GM23338 (cell line): Measurements from ENCODE around the gene UMODL1. TPM values are rescaled to one million over a fixed set of nuclear protein-coding genes. Genes with fewer than 3 reads are reported as not detected.

ENCODE experiments used
- ATAC-seq: fragments of 200-7000 bp; cut with Tn5 transposase; 3 replicates; pipeline ENCODE4 v1.9.1; 2020
- DNase-seq: peaks from one replicate; pipeline ENCODE4 v3.0.0-alpha.2; 2015; ENCODE audit warnings: low spot score
- H2AFZ ChIP-seq: fragments of 200-600 bp; sonication (generic); 2 replicates; pipeline ENCODE4 v1.8.0; 2016; ENCODE audit warnings: antibody characterized with exemption, mild to moderate bottlenecking, moderate library complexity
- H3F3A ChIP-seq: fragments of 200-600 bp; sonication (generic); replicated peaks from 2 replicates; pipeline ENCODE4 v1.8.0; 2017; ENCODE audit warnings: antibody characterized with exemption, mixed run types, low read depth
- H3K27ac ChIP-seq: fragments of 200-600 bp; sonication (generic); 2 replicates; pipeline ENCODE4 v1.6.1; 2016; ENCODE audit warnings: low read depth
- H3K27me3 ChIP-seq: fragments of 200-600 bp; sonication (generic); 2 replicates; pipeline ENCODE4 v1.8.0; 2016; ENCODE audit warnings: mild to moderate bottlenecking, mixed run types, moderate library complexity; ENCODE audit not compliant: insufficient read depth
- H3K36me3 ChIP-seq: fragments of 200-600 bp; sonication (generic); 2 replicates; pipeline ENCODE4 v1.8.0; 2016; ENCODE audit warnings: mild to moderate bottlenecking; ENCODE audit not compliant: insufficient read depth
- H3K4me1 ChIP-seq: fragments of 200-600 bp; sonication (generic); 2 replicates; pipeline ENCODE4 v1.8.0; 2016; ENCODE audit warnings: mild to moderate bottlenecking, moderate library complexity; ENCODE audit not compliant: insufficient read depth
- H3K4me2 ChIP-seq: fragments of 200-600 bp; sonication (generic); 2 replicates; pipeline ENCODE4 v1.7.1; 2017; ENCODE audit warnings: mixed run types
- H3K4me3 ChIP-seq: fragments of 200-600 bp; sonication (generic); 2 replicates; pipeline ENCODE4 v1.6.1; 2016; ENCODE audit warnings: mixed run types
- H3K79me2 ChIP-seq: fragments of 200-600 bp; sonication (generic); replicated peaks from 2 replicates; pipeline ENCODE4 v1.8.0; 2017; ENCODE audit warnings: mild to moderate bottlenecking; ENCODE audit not compliant: insufficient read depth
- H3K9me2 ChIP-seq: fragments of 200-600 bp; sonication (generic); 2 replicates; pipeline ENCODE4 v1.8.0; 2017; ENCODE audit not compliant: insufficient read depth
- H4K20me1 ChIP-seq: fragments of 200-600 bp; sonication (generic); replicated peaks from 2 replicates; pipeline ENCODE4 v1.8.0; 2017; ENCODE audit warnings: mild to moderate bottlenecking; ENCODE audit not compliant: insufficient read depth
- H3K27ac Mint-ChIP-seq: 2 replicates; pipeline ENCODE4 v1.8.0; 2020; ENCODE audit warnings: inconsistent platforms, mild to moderate bottlenecking, moderate library complexity, mixed read lengths
- H3K27me3 Mint-ChIP-seq: 3 replicates; pipeline ENCODE4 v1.8.0; 2022; ENCODE audit warnings: low read depth, mild to moderate bottlenecking, moderate library complexity, mixed read lengths, inconsistent platforms; ENCODE audit not compliant: insufficient read depth, poor library complexity
- H3K36me3 Mint-ChIP-seq: 3 replicates; pipeline ENCODE4 v1.8.0; 2021; ENCODE audit warnings: low read depth, mild to moderate bottlenecking, inconsistent platforms, moderate library complexity, mixed read lengths
- H3K4me1 Mint-ChIP-seq: 3 replicates; pipeline ENCODE4 v1.8.0; 2020; ENCODE audit warnings: mild to moderate bottlenecking, inconsistent platforms, mixed read lengths
- H3K4me3 Mint-ChIP-seq: 3 replicates; pipeline ENCODE4 v1.8.0; 2021; ENCODE audit warnings: moderate library complexity, mild to moderate bottlenecking, inconsistent platforms, mixed read lengths
- H3K9me3 Mint-ChIP-seq: 3 replicates; pipeline ENCODE4 v1.8.0; 2020; ENCODE audit warnings: moderate library complexity, mild to moderate bottlenecking, inconsistent platforms, mixed read lengths
- ZNF331 ChIP-seq: fragments of 250-450 bp; sonication (Bioruptor Pico); IDR thresholded peaks from 2 replicates; pipeline ENCODE4 v1.5.0; 2020; ENCODE audit warnings: low read depth, mild to moderate bottlenecking, moderate library complexity
- polyA plus RNA-seq: library from polyadenylated mRNA; unstranded; fragments of >200 nt; fragmentation: Nextera tagmentation; extraction: Ambion mirVana; gene quantifications from 2 replicates; pipeline ENCODE4 v1.2.1, GENCODE V29; 2016
- total RNA-seq: library from RNA; depleted of rRNA; stranded (reverse); fragments of >200 nt; shearing (Covaris generic); gene quantifications from 2 replicates; pipeline ENCODE4 v1.2.3, GENCODE V29; 2014
- TF ChIP-seq, protein P1 (sequence below), 2 experiments: fragments of 200-600 bp in 1 of 2; sonication (generic) in 1 of 2; conservative IDR thresholded peaks; 2 replicates each; pipeline versions ENCODE4 v1.5.1 to v1.6.1; 2016 to 2017; ENCODE audit warnings: antibody characterized with exemption in 2 of 2, low read depth in 2 of 2, mild to moderate bottlenecking in 2 of 2, moderate library complexity in 1 of 2
- TF ChIP-seq, protein P2 (sequence below): IDR thresholded peaks from 2 replicates; pipeline ENCODE4 v1.6.1; 2016; ENCODE audit warnings: antibody characterized with exemption
- TF ChIP-seq, protein P3 (sequence below): IDR thresholded peaks from one replicate; pipeline ENCODE4 v1.6.1; 2018; ENCODE audit warnings: antibody characterized with exemption; ENCODE audit not compliant: unreplicated experiment
- TF ChIP-seq, protein P4 (sequence below): fragments of 250-450 bp; sonication (Bioruptor Pico); IDR thresholded peaks from 2 replicates; pipeline ENCODE4 v1.5.0; 2020; ENCODE audit warnings: mild to moderate bottlenecking, moderate library complexity

The UMODL1 gene
- total and polyA plus RNA-seq, 2 experiments from 2014 or later: not detected

DNA sequence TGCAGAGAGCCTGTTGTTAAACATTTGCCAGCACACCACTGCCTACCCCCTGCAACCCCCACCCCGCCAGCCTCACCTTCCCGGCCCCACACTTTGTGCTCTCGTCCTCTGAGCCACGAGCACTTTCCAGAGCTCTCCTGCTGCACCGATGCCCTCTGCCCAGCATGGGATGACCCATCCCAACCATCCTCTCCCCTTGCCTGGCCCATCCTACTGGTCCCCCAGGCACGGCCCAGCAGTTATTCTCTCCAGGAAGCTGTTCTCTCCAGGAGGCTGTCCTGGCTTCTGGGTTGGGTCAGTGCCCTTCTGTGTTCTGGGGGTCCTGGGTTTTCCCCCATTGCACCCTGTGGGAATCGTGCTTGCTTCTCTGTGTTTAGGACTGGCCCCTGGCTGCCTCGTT, 87.7 kb downstream of the UMODL1 start (continued):
- TF ChIP-seq, protein P1, sequence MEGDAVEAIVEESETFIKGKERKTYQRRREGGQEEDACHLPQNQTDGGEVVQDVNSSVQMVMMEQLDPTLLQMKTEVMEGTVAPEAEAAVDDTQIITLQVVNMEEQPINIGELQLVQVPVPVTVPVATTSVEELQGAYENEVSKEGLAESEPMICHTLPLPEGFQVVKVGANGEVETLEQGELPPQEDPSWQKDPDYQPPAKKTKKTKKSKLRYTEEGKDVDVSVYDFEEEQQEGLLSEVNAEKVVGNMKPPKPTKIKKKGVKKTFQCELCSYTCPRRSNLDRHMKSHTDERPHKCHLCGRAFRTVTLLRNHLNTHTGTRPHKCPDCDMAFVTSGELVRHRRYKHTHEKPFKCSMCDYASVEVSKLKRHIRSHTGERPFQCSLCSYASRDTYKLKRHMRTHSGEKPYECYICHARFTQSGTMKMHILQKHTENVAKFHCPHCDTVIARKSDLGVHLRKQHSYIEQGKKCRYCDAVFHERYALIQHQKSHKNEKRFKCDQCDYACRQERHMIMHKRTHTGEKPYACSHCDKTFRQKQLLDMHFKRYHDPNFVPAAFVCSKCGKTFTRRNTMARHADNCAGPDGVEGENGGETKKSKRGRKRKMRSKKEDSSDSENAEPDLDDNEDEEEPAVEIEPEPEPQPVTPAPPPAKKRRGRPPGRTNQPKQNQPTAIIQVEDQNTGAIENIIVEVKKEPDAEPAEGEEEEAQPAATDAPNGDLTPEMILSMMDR (conservative IDR thresholded peaks at IDR 0.05; ENCODE audit: low read depth in 2 of 2): no peak
- TF ChIP-seq ZNF331 (CRISPR knock-in tag): no peak
- TF ChIP-seq, protein P2, sequence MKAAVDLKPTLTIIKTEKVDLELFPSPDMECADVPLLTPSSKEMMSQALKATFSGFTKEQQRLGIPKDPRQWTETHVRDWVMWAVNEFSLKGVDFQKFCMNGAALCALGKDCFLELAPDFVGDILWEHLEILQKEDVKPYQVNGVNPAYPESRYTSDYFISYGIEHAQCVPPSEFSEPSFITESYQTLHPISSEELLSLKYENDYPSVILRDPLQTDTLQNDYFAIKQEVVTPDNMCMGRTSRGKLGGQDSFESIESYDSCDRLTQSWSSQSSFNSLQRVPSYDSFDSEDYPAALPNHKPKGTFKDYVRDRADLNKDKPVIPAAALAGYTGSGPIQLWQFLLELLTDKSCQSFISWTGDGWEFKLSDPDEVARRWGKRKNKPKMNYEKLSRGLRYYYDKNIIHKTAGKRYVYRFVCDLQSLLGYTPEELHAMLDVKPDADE: no peak
- TF ChIP-seq, protein P3, sequence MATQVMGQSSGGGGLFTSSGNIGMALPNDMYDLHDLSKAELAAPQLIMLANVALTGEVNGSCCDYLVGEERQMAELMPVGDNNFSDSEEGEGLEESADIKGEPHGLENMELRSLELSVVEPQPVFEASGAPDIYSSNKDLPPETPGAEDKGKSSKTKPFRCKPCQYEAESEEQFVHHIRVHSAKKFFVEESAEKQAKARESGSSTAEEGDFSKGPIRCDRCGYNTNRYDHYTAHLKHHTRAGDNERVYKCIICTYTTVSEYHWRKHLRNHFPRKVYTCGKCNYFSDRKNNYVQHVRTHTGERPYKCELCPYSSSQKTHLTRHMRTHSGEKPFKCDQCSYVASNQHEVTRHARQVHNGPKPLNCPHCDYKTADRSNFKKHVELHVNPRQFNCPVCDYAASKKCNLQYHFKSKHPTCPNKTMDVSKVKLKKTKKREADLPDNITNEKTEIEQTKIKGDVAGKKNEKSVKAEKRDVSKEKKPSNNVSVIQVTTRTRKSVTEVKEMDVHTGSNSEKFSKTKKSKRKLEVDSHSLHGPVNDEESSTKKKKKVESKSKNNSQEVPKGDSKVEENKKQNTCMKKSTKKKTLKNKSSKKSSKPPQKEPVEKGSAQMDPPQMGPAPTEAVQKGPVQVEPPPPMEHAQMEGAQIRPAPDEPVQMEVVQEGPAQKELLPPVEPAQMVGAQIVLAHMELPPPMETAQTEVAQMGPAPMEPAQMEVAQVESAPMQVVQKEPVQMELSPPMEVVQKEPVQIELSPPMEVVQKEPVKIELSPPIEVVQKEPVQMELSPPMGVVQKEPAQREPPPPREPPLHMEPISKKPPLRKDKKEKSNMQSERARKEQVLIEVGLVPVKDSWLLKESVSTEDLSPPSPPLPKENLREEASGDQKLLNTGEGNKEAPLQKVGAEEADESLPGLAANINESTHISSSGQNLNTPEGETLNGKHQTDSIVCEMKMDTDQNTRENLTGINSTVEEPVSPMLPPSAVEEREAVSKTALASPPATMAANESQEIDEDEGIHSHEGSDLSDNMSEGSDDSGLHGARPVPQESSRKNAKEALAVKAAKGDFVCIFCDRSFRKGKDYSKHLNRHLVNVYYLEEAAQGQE: no peak

DNA sequence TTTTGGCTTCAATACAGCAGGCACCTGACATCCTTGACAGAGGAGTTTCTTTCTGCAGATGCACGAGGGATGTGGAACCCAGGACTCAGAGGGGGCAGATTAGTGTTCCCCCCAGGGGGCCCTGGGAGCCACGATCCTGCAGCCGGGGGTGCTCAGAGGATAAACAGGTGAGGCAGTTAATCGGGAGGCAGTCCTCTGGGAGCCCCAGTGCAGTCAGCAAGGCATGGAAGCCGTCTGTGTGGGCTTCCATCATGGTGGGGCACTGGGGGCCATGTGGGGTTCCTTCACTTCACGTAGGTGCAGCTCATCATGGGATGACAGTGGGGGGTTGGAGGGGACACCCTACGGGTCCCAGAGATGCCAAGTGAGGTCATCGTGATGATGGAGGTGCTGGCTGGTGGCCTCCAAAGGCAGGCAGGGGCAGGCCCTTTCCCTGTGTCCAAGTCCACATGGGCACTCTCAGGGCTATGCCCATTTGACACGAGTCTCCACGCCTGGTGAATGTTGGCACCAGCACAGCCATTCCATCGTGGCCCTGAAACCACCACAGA, 88.5 kb downstream of the UMODL1 start:
- H3K9me3 Mint-ChIP-seq: no peaks in the 10 kb centered on the region
- Histone ChIP-seq H2AFZ (no peak overlapping the region), H3K27ac (no peak overlapping the region), H3F3A (no peaks in the 10 kb centered on the region), H4K20me1 (no peaks in the 10 kb centered on the region), H3K9me2 (no peaks in the 10 kb centered on the region), H3K27me3 (no peaks in the 10 kb centered on the region), H3K4me3 (no peak overlapping the region), H3K36me3 (no peaks in the 10 kb centered on the region), H3K4me2 (no peak overlapping the region), H3K4me1 (peaks cover 5% of the 10 kb centered on the region), H3K79me2 (no peaks in the 10 kb centered on the region)
- H3K4me3 Mint-ChIP-seq: no peak overlapping the region
- H3K36me3 Mint-ChIP-seq: no peaks in the 10 kb centered on the region
- DNase-seq (no peak), ATAC-seq (no peak)
- peaks cover 13% of the 10 kb centered on the region for H3K4me1 Mint-ChIP-seq
- H3K27me3 Mint-ChIP-seq: peaks cover 11% of the 10 kb centered on the region
- H3K27ac Mint-ChIP-seq: no peak overlapping the region
- TF ChIP-seq, protein P3: no peak
- TF ChIP-seq, protein P4, sequence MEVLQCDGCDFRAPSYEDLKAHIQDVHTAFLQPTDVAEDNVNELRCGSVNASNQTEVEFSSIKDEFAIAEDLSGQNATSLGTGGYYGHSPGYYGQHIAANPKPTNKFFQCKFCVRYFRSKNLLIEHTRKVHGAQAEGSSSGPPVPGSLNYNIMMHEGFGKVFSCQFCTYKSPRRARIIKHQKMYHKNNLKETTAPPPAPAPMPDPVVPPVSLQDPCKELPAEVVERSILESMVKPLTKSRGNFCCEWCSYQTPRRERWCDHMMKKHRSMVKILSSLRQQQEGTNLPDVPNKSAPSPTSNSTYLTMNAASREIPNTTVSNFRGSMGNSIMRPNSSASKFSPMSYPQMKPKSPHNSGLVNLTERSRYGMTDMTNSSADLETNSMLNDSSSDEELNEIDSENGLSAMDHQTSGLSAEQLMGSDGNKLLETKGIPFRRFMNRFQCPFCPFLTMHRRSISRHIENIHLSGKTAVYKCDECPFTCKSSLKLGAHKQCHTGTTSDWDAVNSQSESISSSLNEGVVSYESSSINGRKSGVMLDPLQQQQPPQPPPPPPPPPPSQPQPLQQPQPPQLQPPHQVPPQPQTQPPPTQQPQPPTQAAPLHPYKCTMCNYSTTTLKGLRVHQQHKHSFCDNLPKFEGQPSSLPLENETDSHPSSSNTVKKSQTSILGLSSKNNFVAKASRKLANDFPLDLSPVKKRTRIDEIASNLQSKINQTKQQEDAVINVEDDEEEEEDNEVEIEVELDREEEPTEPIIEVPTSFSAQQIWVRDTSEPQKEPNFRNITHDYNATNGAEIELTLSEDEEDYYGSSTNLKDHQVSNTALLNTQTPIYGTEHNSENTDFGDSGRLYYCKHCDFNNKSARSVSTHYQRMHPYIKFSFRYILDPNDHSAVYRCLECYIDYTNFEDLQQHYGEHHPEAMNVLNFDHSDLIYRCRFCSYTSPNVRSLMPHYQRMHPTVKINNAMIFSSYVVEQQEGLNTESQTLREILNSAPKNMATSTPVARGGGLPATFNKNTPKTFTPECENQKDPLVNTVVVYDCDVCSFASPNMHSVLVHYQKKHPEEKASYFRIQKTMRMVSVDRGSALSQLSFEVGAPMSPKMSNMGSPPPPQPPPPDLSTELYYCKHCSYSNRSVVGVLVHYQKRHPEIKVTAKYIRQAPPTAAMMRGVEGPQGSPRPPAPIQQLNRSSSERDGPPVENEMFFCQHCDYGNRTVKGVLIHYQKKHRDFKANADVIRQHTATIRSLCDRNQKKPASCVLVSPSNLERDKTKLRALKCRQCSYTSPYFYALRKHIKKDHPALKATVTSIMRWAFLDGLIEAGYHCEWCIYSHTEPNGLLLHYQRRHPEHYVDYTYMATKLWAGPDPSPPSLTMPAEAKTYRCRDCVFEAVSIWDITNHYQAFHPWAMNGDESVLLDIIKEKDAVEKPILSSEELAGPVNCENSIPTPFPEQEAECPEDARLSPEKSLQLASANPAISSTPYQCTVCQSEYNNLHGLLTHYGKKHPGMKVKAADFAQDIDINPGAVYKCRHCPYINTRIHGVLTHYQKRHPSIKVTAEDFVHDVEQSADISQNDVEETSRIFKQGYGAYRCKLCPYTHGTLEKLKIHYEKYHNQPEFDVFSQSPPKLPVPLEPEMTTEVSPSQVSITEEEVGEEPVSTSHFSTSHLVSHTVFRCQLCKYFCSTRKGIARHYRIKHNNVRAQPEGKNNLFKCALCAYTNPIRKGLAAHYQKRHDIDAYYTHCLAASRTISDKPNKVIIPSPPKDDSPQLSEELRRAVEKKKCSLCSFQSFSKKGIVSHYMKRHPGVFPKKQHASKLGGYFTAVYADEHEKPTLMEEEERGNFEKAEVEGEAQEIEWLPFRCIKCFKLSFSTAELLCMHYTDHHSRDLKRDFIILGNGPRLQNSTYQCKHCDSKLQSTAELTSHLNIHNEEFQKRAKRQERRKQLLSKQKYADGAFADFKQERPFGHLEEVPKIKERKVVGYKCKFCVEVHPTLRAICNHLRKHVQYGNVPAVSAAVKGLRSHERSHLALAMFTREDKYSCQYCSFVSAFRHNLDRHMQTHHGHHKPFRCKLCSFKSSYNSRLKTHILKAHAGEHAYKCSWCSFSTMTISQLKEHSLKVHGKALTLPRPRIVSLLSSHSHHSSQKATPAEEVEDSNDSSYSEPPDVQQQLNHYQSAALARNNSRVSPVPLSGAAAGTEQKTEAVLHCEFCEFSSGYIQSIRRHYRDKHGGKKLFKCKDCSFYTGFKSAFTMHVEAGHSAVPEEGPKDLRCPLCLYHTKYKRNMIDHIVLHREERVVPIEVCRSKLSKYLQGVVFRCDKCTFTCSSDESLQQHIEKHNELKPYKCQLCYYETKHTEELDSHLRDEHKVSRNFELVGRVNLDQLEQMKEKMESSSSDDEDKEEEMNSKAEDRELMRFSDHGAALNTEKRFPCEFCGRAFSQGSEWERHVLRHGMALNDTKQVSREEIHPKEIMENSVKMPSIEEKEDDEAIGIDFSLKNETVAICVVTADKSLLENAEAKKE (CRISPR knock-in tag): no peak
